Endodermal cell (in vitro differentiated cells): Measurements from ENCODE around the gene PCID2. TPM values are rescaled to one million over a fixed set of nuclear protein-coding genes. Genes with fewer than 3 reads are reported as not detected.

Experiments
- DNase-seq: peaks from one replicate; pipeline ENCODE4 v3.0.0-alpha.2; 2017
- H3K27ac ChIP-seq: 2 replicates; pipeline ENCODE4 v1.5.1; 2013; ENCODE audit warnings: mild to moderate bottlenecking, low read depth, low read length, moderate library complexity
- H3K27me3 ChIP-seq: 2 replicates; pipeline ENCODE4 v1.6.1; 2013; ENCODE audit warnings: mild to moderate bottlenecking, low read length, moderate library complexity; ENCODE audit not compliant: insufficient read depth, control insufficient read depth, poor library complexity, severe bottlenecking
- H3K36me3 ChIP-seq: 2 replicates; pipeline ENCODE4 v1.7.0; 2013; ENCODE audit warnings: mild to moderate bottlenecking, low read length, moderate library complexity; ENCODE audit not compliant: control insufficient read depth, insufficient read depth
- H3K4me1 ChIP-seq: one replicate; pipeline ENCODE4 v1.7.0; 2013; ENCODE audit warnings: low read length; ENCODE audit not compliant: control insufficient read depth, insufficient read depth
- H3K4me3 ChIP-seq: 2 replicates; pipeline ENCODE4 v1.5.1; 2013; ENCODE audit warnings: mild to moderate bottlenecking, low read length, moderate library complexity
- H3K9ac ChIP-seq: 2 replicates; pipeline ENCODE4 v1.6.1; 2013; ENCODE audit warnings: mild to moderate bottlenecking, low read length, moderate library complexity; ENCODE audit not compliant: poor library complexity, severe bottlenecking; ENCODE audit errors: extremely low read depth
- H3K9me3 ChIP-seq: 2 replicates; pipeline ENCODE4 v1.6.1; 2013; ENCODE audit warnings: mild to moderate bottlenecking, low read length, moderate library complexity; ENCODE audit not compliant: control insufficient read depth
- H3K27ac Mint-ChIP-seq: 2 replicates; pipeline ENCODE4 v1.8.0; 2020; ENCODE audit warnings: mixed read lengths
- H3K27me3 Mint-ChIP-seq: 2 replicates; pipeline ENCODE4 v1.8.0; 2021; ENCODE audit warnings: mild to moderate bottlenecking, mixed read lengths; ENCODE audit not compliant: insufficient read depth
- H3K36me3 Mint-ChIP-seq: 2 replicates; pipeline ENCODE4 v1.8.0; 2020; ENCODE audit warnings: low read depth, mixed read lengths
- H3K4me1 Mint-ChIP-seq: 2 replicates; pipeline ENCODE4 v1.8.0; 2020; ENCODE audit warnings: mixed read lengths
- H3K4me3 Mint-ChIP-seq: 2 replicates; pipeline ENCODE4 v1.8.0; 2020; ENCODE audit warnings: mild to moderate bottlenecking, moderate library complexity, mixed read lengths
- H3K9me3 Mint-ChIP-seq: 2 replicates; pipeline ENCODE4 v1.8.0; 2020; ENCODE audit warnings: mild to moderate bottlenecking, mixed read lengths
- CTCF ChIP-seq: fragments of 200-600 bp; sonication (generic); conservative IDR thresholded peaks from 2 replicates; pipeline ENCODE4 v1.5.0; 2021; ENCODE audit warnings: antibody characterized with exemption, mild to moderate bottlenecking
- WGBS, 2 experiments: methylation state at CpG; one replicate each; pipeline versions ENCODE4 v1.1.5 to v1.1.7; 2013; ENCODE audit warnings: missing lambda C conversion rate in 2 of 2, mixed read lengths in 1 of 2; ENCODE audit not compliant: insufficient coverage in 1 of 2, insufficient read length in 1 of 2; 5-methylcytosine and 5-hydroxymethylcytosine counted together
- total RNA-seq, 2 donors: library from RNA; stranded (reverse); fragmentation: NEBNext Ultra II Directional in 1 of 2; extraction: Animal tissue kit (Norgen Biotek cat#: 25700) in 1 of 2; gene quantifications; 2 replicates in 1 of 2; 3 replicates in 1 of 2; pipeline ENCODE4 v1.2.1, GENCODE V29; 2021

PCID2 gene
- total RNA-seq, 2 donors from 2014 or later, result 70.5 to 71.7 TPM

- no peaks in the 10 kb centered on the region for H3K9me3 ChIP-seq
- no peak overlapping the region for H3K9ac ChIP-seq
- H3K4me1 ChIP-seq, result no peaks in the 10 kb centered on the region
- H3K27me3 ChIP-seq, result no peaks in the 10 kb centered on the region
- Mint-ChIP-seq H3K4me3 (no peak overlapping the region), H3K9me3 (no peaks in the 10 kb centered on the region), H3K4me1 (no peaks in the 10 kb centered on the region), H3K27ac (no peak overlapping the region), H3K27me3 (no peaks in the 10 kb centered on the region), H3K36me3 (peaks cover 92% of the 10 kb centered on the region)
- peaks cover 88% of the 10 kb centered on the region for H3K36me3 ChIP-seq
- no peak overlapping the region for H3K27ac ChIP-seq
- no peak for DNase-seq
- no peak overlapping the region for H3K4me3 ChIP-seq
- TF ChIP-seq CTCF, result no peak
- 93 to 97% methylated on average over 7 of the region's 7 CpGs for WGBS, 2 experiments
Measured at GRCh38 chr13:113225515-113225914, 17.0 kb upstream of the PCID2 start.

- H3K27ac Mint-ChIP-seq, result no peak overlapping the region
- H3K36me3 ChIP-seq, result peaks cover 88% of the 10 kb centered on the region
- no peaks in the 10 kb centered on the region for H3K9me3 Mint-ChIP-seq
Measured at GRCh38 chr13:113224486-113224885, 16.0 kb upstream of the PCID2 start.

GRCh38 chr13:113223070-113223469, 14.6 kb upstream of the PCID2 start:
- no peak for TF ChIP-seq CTCF
- Mint-ChIP-seq H3K9me3 (no peaks in the 10 kb centered on the region), H3K27ac (no peak overlapping the region), H3K27me3 (no peaks in the 10 kb centered on the region), H3K4me1 (peaks cover 10% of the 10 kb centered on the region), H3K36me3 (peaks cover 85% of the 10 kb centered on the region), H3K4me3 (no peak overlapping the region)
- Histone ChIP-seq H3K9me3 (no peaks in the 10 kb centered on the region), H3K4me1 (no peaks in the 10 kb centered on the region), H3K27ac (no peak overlapping the region), H3K9ac (no peak overlapping the region), H3K4me3 (no peak overlapping the region), H3K36me3 (peaks cover 90% of the 10 kb centered on the region), H3K27me3 (no peaks in the 10 kb centered on the region)
- no peak for DNase-seq
- 94 to 95% methylated on average over 7 of the region's 7 CpGs for WGBS, 2 experiments

More at GRCh38 chr13:113224486-113224885, 16.0 kb upstream of the PCID2 start:
- no peaks in the 10 kb centered on the region for H3K4me1 ChIP-seq
- no peak for DNase-seq
- no peaks in the 10 kb centered on the region for H3K27me3 ChIP-seq
- no peaks in the 10 kb centered on the region for H3K27me3 Mint-ChIP-seq
- no peaks in the 10 kb centered on the region for H3K9me3 ChIP-seq
- 94 to 96% methylated on average over 10 of the region's 10 CpGs for WGBS, 2 experiments
- peaks cover 5% of the 10 kb centered on the region for H3K4me1 Mint-ChIP-seq
- H3K27ac ChIP-seq, result no peak overlapping the region
- H3K4me3 Mint-ChIP-seq, result no peak overlapping the region
- no peak for TF ChIP-seq CTCF
- no peak overlapping the region for H3K9ac ChIP-seq
- H3K4me3 ChIP-seq, result no peak overlapping the region
- H3K36me3 Mint-ChIP-seq, result peaks cover 92% of the 10 kb centered on the region
